Skin epidermis (tissue), 12 donors: ENCODE results near the gene MYO16.
A peak's percentile ranks its signal among the peaks of the same experiment; 100 is the strongest.
"Not testable (repeated sequence)": the region's sequence is repeated elsewhere in the genome, so short reads cannot be mapped to it uniquely, and the experiment has no call there.

ENCODE experiments used
- H3K27ac ChIP-seq, 21 experiments: fragments of 200-600 bp; sonication (generic) in 11 of 21; one replicate each; pipeline ENCODE4 v1.5.0; 2020; ENCODE audit warnings: mild to moderate bottlenecking in 3 of 21, inconsistent platforms in 2 of 21, moderate library complexity in 2 of 21
- H3K4me3 ChIP-seq, 7 experiments: fragments of 200-600 bp; sonication (generic) in 2 of 7; one replicate each; pipeline ENCODE4 v1.5.0; 2020; ENCODE audit warnings: inconsistent platforms in 2 of 7, mild to moderate bottlenecking in 2 of 7, moderate library complexity in 1 of 7

Gene MYO16

DNA sequence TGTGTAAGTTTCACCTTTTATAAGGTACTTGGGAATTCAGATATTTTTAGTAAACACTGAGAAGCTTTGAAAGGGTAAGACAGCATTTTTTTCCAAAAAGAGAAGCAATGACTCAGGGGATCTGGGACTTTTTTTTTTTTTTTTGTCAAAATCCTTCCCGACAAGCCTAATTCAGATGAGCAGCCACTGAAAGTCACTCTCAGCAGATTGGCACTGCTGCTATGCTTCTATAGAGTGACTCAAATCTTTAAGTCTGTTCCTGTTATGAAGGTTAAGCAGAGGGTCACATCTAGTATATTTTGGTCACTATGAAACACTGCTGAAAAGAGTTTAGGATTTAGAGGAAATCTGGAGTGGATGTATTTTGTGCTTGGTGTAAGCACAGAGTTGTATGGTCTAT is 571.1 kb downstream of the MYO16 start:
- H3K4me3 ChIP-seq = no peak overlapping the region
- no peak overlapping the region for H3K27ac ChIP-seq

- H3K27ac ChIP-seq = no peak overlapping the region
- H3K4me3 ChIP-seq = no peak overlapping the region
Observed at GRCh38 chr13:109203587-109203986, 574.2 kb downstream of the MYO16 start.

DNA sequence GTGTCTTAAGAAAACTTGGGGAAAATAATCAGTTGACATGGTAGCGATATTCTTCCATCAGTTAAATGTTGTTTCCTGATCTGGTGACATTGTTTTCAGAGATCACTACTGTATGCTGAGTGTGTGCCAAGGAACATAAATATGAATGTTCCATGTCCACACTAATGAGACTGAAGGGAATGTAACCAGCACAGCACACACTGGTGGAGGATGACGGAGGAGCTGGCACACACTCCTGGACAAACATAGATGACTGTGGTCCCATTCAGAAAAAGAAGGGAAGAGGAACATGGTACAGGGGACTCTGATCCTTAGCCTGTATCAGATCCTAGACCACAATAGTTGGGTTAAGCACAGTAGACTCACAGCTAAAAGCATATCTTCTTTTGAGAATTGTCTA is 574.8 kb downstream of the MYO16 start:
- Histone ChIP-seq H3K27ac (no peak overlapping the region), H3K4me3 (no peak overlapping the region)

DNA sequence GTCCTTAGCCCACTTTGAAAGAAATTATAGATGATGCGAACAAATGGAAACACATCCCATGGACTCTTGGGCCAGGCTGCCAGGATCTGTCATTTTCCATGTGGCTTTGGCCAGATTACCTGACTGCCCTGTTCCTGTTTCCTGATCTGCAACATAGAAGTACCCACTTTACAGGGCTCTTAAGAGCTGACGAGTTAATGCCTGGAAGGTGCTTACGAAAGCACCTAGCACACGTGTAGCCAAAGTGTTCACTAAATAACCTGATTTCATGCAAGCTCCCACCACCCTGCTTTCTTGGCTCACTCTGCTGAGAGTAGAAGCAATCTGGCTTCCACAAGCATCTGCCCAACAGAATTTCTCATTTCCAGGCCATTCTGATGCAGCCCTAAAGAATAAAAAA is 575.2 kb downstream of the MYO16 start:
- Histone ChIP-seq H3K27ac (no peak overlapping the region), H3K4me3 (no peak overlapping the region)

DNA sequence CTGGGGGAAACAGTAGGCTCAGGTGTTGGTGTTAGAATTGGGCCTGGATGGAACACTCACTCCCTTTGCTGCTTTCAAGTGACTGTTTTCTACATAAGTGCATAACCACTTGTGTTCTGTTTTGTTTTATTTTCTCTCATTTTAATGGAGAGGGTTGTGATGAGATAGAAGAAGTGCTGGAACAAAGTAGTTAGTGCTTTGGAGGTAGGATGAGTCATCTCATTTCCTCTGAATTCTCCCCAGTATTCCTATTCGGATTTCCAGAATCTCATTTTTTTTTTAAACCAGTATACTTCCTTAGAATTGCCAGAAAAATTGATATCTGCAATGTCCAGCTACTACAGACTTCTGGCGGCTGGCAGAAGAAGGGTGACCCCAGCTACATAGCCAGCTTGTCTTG is 575.9 kb downstream of the MYO16 start:
- no peak overlapping the region for H3K27ac ChIP-seq
- H3K4me3 ChIP-seq = no peak overlapping the region

DNA sequence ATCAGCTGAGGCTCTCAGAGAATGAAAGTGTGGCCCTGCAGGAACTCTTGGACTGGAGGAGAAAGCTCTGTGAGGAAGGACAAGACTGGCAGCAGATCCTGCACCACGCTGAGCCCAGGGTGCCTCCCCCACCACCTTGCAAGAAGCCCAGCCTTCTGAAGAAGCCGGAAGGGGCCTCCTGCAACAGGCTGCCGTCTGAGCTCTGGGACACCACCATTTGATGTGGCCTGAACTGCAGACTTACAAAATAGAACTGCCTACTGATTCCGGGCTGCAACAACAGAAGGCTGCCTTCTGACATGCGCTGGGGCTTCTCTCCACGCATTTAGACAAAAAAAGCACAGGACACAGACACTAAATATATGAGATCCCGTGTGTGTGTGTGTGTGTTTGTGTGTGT is 577.2 kb downstream of the MYO16 start:
- Histone ChIP-seq H3K4me3 (no peak overlapping the region), H3K27ac (no peak overlapping the region)

DNA sequence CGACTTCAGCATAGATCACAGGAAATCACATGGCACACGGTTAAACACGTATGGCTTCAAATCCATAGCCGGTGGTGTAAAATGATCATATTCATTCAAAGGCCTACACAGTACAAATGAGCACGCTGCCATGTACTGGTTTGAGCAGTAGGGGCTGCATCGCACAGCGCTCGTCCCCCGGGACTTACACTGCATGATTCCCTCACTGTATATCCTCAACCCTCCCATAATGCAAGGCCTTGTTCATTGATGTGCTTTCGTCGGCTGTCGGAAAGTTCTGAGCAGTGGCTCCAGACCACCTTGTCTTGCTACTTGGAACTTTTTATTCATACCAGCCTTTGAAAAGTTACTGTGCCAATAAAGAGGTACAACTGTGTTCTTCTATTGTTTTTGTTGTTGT is 578.2 kb downstream of the MYO16 start:
- Histone ChIP-seq H3K27ac (no peak overlapping the region), H3K4me3 (no peak overlapping the region)

DNA sequence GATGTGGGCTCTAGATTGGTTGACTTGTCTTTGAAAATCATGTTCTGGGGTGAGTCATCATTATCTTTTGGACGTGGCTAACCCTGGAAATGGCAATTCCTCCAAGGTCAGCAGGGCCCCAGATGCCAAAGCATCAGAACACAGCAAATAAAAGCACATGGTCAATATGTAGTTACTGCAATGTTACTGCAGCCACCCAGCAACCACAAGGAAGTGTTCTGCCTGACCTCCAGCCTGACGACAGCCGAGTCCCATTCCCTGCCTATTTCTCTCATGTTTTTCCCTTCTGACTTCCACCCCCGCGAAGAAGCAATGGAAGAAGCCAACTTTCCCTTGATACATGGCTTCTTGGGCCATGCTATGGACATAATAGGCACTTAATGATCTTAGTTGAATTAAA is 579.1 kb downstream of the MYO16 start:
- Histone ChIP-seq H3K4me3 (no peak overlapping the region), H3K27ac (no peak overlapping the region)

GRCh38 chr13:109209526-109209925 is 580.1 kb downstream of the MYO16 start:
- no peak overlapping the region for H3K27ac ChIP-seq
- H3K4me3 ChIP-seq = no peak overlapping the region

DNA sequence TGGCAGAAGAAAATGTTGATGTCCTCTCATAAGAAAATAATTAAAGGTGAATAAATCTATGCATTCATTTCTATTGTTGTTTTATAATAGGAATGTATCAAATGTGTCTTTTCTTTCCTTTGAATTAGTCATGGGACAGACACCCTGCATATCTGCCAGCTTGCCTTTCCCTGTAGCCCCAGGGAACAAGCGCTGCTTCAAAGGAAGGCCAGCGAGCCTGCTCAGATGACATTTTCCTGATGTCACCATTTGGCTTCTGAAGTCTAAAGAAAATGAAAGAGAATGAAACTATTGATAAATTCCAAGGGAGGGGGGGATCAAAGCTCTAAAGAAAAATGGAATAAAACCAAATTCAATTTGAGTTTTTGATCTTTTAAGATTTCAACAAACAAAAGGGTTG is 582.2 kb downstream of the MYO16 start:
- no peak overlapping the region for H3K4me3 ChIP-seq
- H3K27ac ChIP-seq = no peak overlapping the region

DNA sequence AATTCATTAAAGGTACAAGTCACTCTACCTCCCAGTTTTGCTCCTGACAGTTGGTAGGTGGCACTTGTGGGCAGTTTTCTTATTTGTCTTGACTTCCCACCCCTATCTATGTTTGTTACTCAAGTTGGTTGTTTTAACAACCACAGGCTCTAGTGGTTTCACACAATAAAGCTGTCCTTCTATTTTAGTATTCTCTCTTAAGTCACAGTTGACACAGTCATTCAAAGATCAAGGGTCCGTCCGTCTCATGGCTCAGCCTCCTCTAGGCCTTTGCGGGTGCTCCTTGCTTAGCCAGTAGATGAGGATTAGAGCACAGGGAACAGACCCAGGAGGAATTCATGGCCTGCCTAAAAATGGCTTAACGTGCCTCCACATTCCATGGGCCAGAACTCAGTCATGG is 583.2 kb downstream of the MYO16 start:
- Histone ChIP-seq H3K4me3 (no peak overlapping the region), H3K27ac (no peak overlapping the region)

DNA sequence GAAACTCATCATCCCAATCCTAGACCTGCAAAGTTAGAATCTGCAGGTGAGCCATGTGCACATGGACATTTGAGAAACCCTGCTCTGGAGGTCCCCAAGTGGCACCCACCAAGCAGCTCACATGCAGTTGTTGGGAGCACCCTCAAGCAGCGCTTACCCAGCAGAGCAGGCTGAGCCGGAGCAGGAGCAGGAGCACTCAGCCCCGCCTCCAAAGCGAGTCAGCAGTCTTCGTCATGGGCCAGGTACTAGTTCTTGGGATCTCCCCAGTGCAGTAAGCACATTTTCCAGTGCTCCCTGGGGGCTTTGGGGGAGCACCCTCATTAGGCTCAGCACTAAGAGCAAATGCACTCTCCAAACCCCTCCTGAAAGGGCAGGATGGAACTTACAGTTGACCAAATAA is 584.3 kb downstream of the MYO16 start:
- Histone ChIP-seq H3K27ac (no peak overlapping the region), H3K4me3 (no peak overlapping the region)

GRCh38 chr13:109214393-109214792 is 585.0 kb downstream of the MYO16 start:
- no peak overlapping the region for H3K27ac ChIP-seq
- H3K4me3 ChIP-seq = no peak overlapping the region

DNA sequence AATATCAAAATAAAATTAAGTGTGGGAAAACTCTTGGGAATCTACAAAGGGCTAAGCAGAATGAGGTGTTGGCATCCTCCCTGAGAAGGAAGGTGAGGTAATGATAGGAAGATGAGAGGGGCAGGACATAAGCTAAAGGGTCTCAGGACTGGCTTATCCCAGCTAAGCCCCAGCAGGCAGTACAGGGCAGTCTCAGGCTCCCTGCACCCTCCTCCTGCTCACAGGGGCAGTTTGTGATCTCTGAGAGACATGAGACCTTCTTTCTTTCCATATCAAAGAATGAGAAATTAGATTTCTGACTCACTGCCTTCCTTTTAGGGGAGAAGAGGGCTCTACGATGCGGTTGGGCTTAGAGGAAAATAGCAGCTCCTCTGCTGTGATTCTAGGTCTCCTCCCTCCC is 586.0 kb downstream of the MYO16 start:
- Histone ChIP-seq H3K4me3 (no peak overlapping the region), H3K27ac (no peak overlapping the region)

GRCh38 chr13:109217510-109217909 is 588.1 kb downstream of the MYO16 start:
- H3K4me3 ChIP-seq, H3K27ac ChIP-seq: not testable (repeated sequence)

DNA sequence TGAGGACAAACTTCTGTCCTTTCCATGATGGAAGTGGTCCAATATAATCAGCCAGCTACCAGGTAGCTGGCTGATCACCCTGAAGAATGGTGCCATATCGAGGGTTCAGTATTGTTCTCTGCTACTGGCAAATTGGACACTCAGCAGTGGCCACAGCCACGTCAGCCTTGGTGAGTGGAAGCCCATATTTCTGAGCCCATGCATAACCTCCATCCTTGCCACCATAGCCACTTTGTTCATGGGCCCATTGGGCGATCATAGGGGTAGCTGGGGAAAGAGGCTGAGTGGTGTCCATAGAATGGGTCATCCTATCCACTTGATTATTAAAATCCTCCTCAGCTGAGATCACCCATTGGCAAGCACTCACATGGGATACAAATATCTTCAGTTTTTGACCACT is 591.2 kb downstream of the MYO16 start:
- H3K4me3 ChIP-seq = no peak overlapping the region
- no peak overlapping the region for H3K27ac ChIP-seq

DNA sequence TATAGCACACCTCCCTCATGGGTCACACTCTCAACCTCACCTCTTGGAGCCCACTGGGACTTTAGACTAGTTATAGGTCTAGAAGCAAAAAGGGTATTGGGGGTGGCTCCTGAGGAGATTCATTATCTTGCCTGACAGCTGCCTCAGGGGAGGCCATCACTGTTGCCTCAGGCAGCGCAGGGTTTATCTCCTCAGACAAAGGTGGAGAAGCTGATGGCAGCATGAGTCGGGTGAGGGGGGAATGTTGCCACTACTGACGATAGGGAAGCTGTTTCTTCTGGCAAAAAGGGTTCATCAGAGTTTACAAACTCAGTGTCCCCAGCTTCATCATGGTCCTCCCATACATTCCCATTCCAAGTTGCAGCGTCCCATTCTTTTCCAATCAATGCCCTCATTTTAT is 594.6 kb downstream of the MYO16 start:
- Histone ChIP-seq H3K27ac (no peak overlapping the region), H3K4me3 (no peak overlapping the region)

DNA sequence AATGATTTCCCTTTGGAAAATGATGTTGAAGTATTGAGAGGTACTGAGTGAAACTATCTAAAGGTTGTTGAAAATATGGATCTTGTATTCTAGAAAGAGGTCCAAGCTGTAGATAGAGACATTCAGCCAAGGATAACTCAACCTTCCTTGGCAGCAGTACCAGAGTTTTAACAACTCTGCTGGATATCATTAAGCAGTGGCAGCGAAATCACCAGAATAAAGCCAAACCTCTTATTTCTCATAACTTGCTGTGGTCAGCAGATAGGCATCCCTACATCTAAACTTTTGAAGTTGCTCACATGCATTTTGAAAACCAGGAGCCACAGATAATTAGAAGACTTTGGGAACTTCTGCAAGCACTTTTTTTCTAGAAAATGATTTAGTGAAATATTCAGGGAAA is 597.2 kb downstream of the MYO16 start:
- no peak overlapping the region for H3K4me3 ChIP-seq
- H3K27ac ChIP-seq = no peak overlapping the region

- H3K4me3 ChIP-seq = no peak overlapping the region
- H3K27ac ChIP-seq = no peak overlapping the region
Observed at GRCh38 chr13:109227344-109227940, 598.0 kb downstream of the MYO16 start.

DNA sequence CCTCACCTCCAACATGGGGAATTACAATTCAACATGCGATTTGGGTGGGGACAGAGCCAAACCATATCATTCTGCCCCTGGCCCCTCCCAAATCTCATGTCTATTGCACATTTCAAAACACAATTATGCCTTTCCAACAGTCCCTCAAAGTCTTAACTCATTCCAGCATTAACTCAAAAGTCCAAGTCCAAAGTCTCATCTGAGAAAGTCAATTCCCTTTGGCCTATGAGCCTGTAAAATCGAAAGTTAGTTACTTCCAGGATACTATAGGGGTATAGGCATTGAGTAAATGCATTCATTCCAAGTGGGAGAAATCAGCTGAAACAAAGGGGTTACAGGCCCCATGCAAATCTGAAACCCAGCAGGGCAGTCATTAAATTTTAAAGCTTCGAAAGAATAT is 598.8 kb downstream of the MYO16 start:
- Histone ChIP-seq H3K4me3 (no peak overlapping the region), H3K27ac (no peak overlapping the region)

DNA sequence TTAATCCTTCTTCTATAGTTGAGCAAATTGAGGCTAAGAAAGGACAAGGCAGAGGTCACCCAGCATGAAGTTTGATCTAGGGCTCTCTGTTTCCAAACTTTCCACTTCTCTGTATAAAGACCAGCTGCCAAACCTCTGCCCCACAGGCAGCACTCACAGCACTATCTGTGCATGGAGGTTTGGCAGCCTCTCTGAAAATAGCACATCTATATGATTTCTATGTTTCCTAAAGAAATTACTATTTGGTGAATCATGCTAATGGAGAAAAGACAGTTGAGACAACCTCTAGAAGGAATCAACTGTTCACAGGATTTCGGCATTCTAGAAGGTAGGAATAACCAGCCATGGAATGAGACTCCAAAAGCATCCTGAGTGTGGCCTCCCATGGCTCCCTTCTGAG is 602.5 kb downstream of the MYO16 start:
- H3K27ac ChIP-seq = no peak overlapping the region
- H3K4me3 ChIP-seq = no peak overlapping the region

GRCh38 chr13:109233293-109233692 is 603.9 kb downstream of the MYO16 start:
- Histone ChIP-seq H3K4me3 (no peak overlapping the region), H3K27ac (no peak overlapping the region)

- Histone ChIP-seq H3K27ac (peak overlapping the region in 1 of 21 experiments; percentile 26), H3K4me3 (no peak overlapping the region)
Observed at GRCh38 chr13:109235901-109236300, 606.5 kb downstream of the MYO16 start.
